SU-DHL-6 (cell line): ENCODE data around the gene RFFL.

Experiments used
- H2AFZ ChIP-seq: fragments of 200-600 bp; sonication (generic); 2 replicates; pipeline ENCODE4 v1.6.1; 2014; ENCODE audit warnings: low read depth, mild to moderate bottlenecking, moderate library complexity, mixed read lengths, antibody characterized with exemption, low read length; ENCODE audit not compliant: severe bottlenecking
- H3F3A ChIP-seq: fragments of 200-600 bp; shearing (Covaris generic); 2 replicates; pipeline ENCODE4 v1.6.0; 2016; ENCODE audit warnings: antibody characterized with exemption, mild to moderate bottlenecking; ENCODE audit not compliant: insufficient read depth
- H3K27ac ChIP-seq: fragments of 200-600 bp; sonication (generic); 2 replicates; pipeline ENCODE4 v1.5.1; 2016; ENCODE audit warnings: low read depth, mild to moderate bottlenecking, low read length, moderate library complexity, mixed read lengths
- H3K27me3 ChIP-seq: fragments of 200-600 bp; sonication (generic), shearing (Covaris generic); 2 replicates; pipeline ENCODE4 v1.6.0; 2014; ENCODE audit warnings: mild to moderate bottlenecking, low read length
- H3K36me3 ChIP-seq: fragments of 200-600 bp; sonication (generic); 2 replicates; pipeline ENCODE4 v1.6.1; 2014; ENCODE audit warnings: mild to moderate bottlenecking, low read length, mixed read lengths
- H3K4me2 ChIP-seq: fragments of 300-600, 200-600 bp; shearing (Covaris generic), sonication (generic); 2 replicates; pipeline ENCODE4 v1.6.0; 2014; ENCODE audit warnings: low read length, low read depth, mild to moderate bottlenecking; ENCODE audit not compliant: poor library complexity, severe bottlenecking
- H3K4me3 ChIP-seq: fragments of 200-600 bp; sonication (generic); 2 replicates; pipeline ENCODE4 v1.5.1; 2014; ENCODE audit warnings: antibody characterized with exemption, low read length, mild to moderate bottlenecking, mixed read lengths; ENCODE audit not compliant: insufficient read depth, poor library complexity, severe bottlenecking
- H3K79me2 ChIP-seq: fragments of 200-600 bp; sonication (generic); 2 replicates; pipeline ENCODE4 v1.6.1; 2014; ENCODE audit warnings: mild to moderate bottlenecking, low read length, moderate library complexity; ENCODE audit not compliant: insufficient read depth
- H3K9ac ChIP-seq: fragments of 200-600 bp; sonication (generic); 2 replicates; pipeline ENCODE4 v1.7.0; 2014; ENCODE audit warnings: mild to moderate bottlenecking, low read length
- H3K9me2 ChIP-seq: fragments of 200-600 bp; sonication (generic); replicated peaks from 2 replicates; pipeline ENCODE4 v1.6.1; 2014; ENCODE audit warnings: low read length; ENCODE audit not compliant: insufficient read depth
- H3K9me3 ChIP-seq: fragments of 200-600 bp; sonication (generic); 2 replicates; pipeline ENCODE4 v1.6.1; 2014; ENCODE audit warnings: low read length, mixed read lengths; ENCODE audit not compliant: insufficient read depth
- H4K20me1 ChIP-seq: fragments of 200-600 bp; sonication (generic); 2 replicates; pipeline ENCODE4 v1.6.1; 2014; ENCODE audit warnings: low read depth, mild to moderate bottlenecking, antibody characterized with exemption, low read length, moderate library complexity, mixed read lengths
- EZH2phosphoT487 ChIP-seq: fragments of 200-600 bp; sonication (generic), shearing (Covaris generic); conservative IDR thresholded peaks from 2 replicates; pipeline ENCODE4 v1.6.1; 2018; ENCODE audit warnings: mild to moderate bottlenecking, antibody characterized with exemption, low read length, moderate library complexity, mixed read lengths
- TF ChIP-seq, protein P1 (sequence below): fragments of 200-600 bp; sonication (generic); IDR thresholded peaks from one replicate; pipeline ENCODE4 v1.5.1; 2017; ENCODE audit warnings: antibody characterized with exemption, mild to moderate bottlenecking, low read length, moderate library complexity; ENCODE audit not compliant: insufficient read depth, poor library complexity, severe bottlenecking

RFFL gene

DNA sequence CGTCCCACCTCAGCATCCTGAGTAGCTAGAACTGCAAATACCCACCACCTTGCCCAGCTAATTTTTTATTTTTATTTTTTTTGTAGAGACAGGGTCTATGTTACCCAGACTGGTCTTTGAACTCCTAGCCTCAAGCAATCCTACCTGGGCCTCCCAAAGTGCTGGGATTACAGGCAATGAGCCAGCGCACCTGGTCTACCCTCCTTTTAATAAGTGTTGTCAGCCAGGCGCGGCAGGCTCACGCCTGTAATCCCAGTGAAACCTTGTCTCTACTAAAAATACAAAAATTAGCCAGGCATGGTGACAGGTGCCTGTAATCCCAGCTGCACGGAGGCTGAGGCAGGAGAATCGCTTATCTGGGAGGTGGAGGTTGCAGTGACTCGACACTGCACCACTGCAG lies 19.3 kb downstream of the RFFL start:
- Histone ChIP-seq H2AFZ (no peak overlapping the region), H3K9me2 (no peaks in the 10 kb centered on the region), H4K20me1 (no peaks in the 10 kb centered on the region), H3K36me3 (no peaks in the 10 kb centered on the region), H3K27ac (no peak overlapping the region), H3K9me3 (no peaks in the 10 kb centered on the region), H3K79me2 (no peaks in the 10 kb centered on the region), H3K27me3 (no peaks in the 10 kb centered on the region), H3K9ac (no peak overlapping the region), H3K4me2 (no peak overlapping the region), H3F3A (no peaks in the 10 kb centered on the region), H3K4me3 (no peak overlapping the region)
- TF ChIP-seq, protein P1, sequence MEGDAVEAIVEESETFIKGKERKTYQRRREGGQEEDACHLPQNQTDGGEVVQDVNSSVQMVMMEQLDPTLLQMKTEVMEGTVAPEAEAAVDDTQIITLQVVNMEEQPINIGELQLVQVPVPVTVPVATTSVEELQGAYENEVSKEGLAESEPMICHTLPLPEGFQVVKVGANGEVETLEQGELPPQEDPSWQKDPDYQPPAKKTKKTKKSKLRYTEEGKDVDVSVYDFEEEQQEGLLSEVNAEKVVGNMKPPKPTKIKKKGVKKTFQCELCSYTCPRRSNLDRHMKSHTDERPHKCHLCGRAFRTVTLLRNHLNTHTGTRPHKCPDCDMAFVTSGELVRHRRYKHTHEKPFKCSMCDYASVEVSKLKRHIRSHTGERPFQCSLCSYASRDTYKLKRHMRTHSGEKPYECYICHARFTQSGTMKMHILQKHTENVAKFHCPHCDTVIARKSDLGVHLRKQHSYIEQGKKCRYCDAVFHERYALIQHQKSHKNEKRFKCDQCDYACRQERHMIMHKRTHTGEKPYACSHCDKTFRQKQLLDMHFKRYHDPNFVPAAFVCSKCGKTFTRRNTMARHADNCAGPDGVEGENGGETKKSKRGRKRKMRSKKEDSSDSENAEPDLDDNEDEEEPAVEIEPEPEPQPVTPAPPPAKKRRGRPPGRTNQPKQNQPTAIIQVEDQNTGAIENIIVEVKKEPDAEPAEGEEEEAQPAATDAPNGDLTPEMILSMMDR, result no peak
- no peak for TF ChIP-seq EZH2phosphoT487

DNA sequence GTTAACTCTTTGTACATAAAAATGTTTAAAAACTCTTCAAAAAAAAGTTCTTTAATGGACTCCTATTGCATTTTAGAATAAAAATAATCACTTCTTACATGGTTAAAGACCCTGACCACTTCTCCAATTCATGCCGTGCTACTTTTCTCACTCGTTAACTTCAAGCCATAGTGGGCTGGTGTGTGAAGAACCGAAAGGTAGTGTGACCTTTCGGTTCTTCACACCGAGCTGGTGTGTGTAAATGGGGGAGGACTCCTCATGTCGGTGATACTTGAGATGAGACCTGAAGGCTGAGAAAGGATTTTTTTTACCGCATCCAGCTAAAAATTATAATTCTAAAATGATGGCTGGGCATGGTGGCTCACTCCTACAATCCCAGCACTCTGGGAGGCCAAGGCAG lies 22.1 kb downstream of the RFFL start:
- Histone ChIP-seq H3K27ac (no peak overlapping the region), H3K4me2 (no peak overlapping the region), H3K27me3 (no peaks in the 10 kb centered on the region), H3K79me2 (no peaks in the 10 kb centered on the region), H3K4me3 (no peak overlapping the region), H4K20me1 (no peaks in the 10 kb centered on the region), H3F3A (no peaks in the 10 kb centered on the region), H3K9me3 (no peaks in the 10 kb centered on the region), H3K9ac (no peak overlapping the region), H3K36me3 (no peaks in the 10 kb centered on the region), H2AFZ (no peak overlapping the region), H3K9me2 (no peaks in the 10 kb centered on the region)
- TF ChIP-seq, protein P1, result no peak
- no peak for TF ChIP-seq EZH2phosphoT487

DNA sequence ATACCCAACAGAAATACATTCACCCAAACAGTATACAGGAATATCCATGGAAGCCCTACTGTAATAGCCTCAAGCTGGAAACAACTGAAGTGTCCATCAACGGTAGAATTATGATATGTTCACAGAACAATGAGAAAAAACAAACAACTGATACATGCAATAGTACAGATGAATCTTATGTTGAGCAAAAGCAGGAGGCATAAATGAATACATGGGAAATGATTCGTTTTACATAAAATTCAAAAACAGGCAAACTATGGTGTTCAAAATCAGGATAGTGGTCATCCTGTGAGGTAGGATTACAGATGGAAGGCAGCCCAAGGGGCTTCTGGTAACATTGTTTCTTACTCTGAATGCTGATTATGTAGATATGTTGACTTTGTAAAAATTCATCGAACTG lies 25.1 kb downstream of the RFFL start:
- no peaks in the 10 kb centered on the region for H3F3A ChIP-seq
- no peak overlapping the region for H3K4me3 ChIP-seq
- H3K36me3 ChIP-seq, result no peaks in the 10 kb centered on the region
- TF ChIP-seq, protein P1, result no peak
- no peak for TF ChIP-seq EZH2phosphoT487
- no peak overlapping the region for H3K4me2 ChIP-seq
- no peaks in the 10 kb centered on the region for H4K20me1 ChIP-seq
- no peaks in the 10 kb centered on the region for H3K9me2 ChIP-seq
- no peak overlapping the region for H3K27ac ChIP-seq
- no peak overlapping the region for H2AFZ ChIP-seq
- H3K79me2 ChIP-seq, result no peaks in the 10 kb centered on the region
- H3K9me3 ChIP-seq, result no peaks in the 10 kb centered on the region
- H3K9ac ChIP-seq, result no peak overlapping the region
- H3K27me3 ChIP-seq, result no peaks in the 10 kb centered on the region

DNA sequence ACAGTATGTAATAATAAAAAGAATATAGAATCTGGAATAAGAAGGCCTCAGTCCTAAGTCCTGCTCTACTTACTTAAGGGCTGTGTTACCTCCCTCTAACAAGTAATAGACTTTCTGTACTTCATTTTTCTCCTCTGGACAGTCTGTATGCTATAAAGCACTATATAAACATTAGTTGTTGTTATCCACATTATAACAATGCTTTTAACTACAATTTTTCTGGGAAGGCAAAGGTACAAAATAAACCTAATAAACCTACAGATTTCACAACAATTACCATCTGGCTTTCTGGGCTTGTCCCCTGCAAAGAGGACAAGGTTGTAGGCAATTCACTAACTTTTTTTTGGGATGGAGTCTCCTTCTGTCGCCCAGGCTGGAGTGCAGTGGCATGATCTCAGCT lies 32.7 kb downstream of the RFFL start:
- H3K27me3 ChIP-seq, result no peaks in the 10 kb centered on the region
- H4K20me1 ChIP-seq, result no peaks in the 10 kb centered on the region
- no peak overlapping the region for H3K4me3 ChIP-seq
- no peaks in the 10 kb centered on the region for H3K9me2 ChIP-seq
- TF ChIP-seq, protein P1, result no peak
- TF ChIP-seq EZH2phosphoT487, result no peak
- no peaks in the 10 kb centered on the region for H3F3A ChIP-seq
- no peaks in the 10 kb centered on the region for H3K79me2 ChIP-seq
- no peak overlapping the region for H3K4me2 ChIP-seq
- H3K27ac ChIP-seq, result no peak overlapping the region
- H2AFZ ChIP-seq, result no peak overlapping the region
- H3K9me3 ChIP-seq, result no peaks in the 10 kb centered on the region
- no peaks in the 10 kb centered on the region for H3K36me3 ChIP-seq
- H3K9ac ChIP-seq, result no peak overlapping the region
